ENCODE measurements around the gene CBX1.

GRCh38 chr17:48057626-48058025, 43.7 kb downstream of the CBX1 start:
- TF ChIP-seq POLR2A (IDR thresholded peaks at IDR 0.05) (no peak), CTCF (IDR thresholded peaks at IDR 0.05) (no peak)

Data from esophagus squamous epithelium (tissue), 4 donors.